Caki2 (cell line): ENCODE data around the gene HUS1B. TPM values are rescaled to one million over a fixed set of nuclear protein-coding genes. Genes with fewer than 3 reads are reported as not detected.
"Not testable (repeated sequence)": the region's sequence is repeated elsewhere in the genome, so short reads cannot be mapped to it uniquely, and the experiment has no call there.

Experiments
- DNase-seq: peaks from one replicate; pipeline ENCODE4 v3.0.0-alpha.2; 2015; ENCODE audit warnings: low read depth
- in situ Hi-C: cut with HindIII; loops from 2 replicates; pipeline ENCODE4 v1.10.0; 2016; ENCODE audit warnings: low sequenced_read_pairs, low pct_unique_long_range_greater_than_20kb, mixed read lengths
- total RNA-seq: library from RNA; depleted of rRNA; stranded (reverse); fragments of >200 nt; shearing (Covaris generic); gene quantifications from 2 replicates; pipeline ENCODE4 v1.2.3, GENCODE V29; 2014; ENCODE audit warnings: low replicate concordance

Gene HUS1B
- total RNA-seq, 1 experiment from 2014 or later, result 0.17 TPM

DNA sequence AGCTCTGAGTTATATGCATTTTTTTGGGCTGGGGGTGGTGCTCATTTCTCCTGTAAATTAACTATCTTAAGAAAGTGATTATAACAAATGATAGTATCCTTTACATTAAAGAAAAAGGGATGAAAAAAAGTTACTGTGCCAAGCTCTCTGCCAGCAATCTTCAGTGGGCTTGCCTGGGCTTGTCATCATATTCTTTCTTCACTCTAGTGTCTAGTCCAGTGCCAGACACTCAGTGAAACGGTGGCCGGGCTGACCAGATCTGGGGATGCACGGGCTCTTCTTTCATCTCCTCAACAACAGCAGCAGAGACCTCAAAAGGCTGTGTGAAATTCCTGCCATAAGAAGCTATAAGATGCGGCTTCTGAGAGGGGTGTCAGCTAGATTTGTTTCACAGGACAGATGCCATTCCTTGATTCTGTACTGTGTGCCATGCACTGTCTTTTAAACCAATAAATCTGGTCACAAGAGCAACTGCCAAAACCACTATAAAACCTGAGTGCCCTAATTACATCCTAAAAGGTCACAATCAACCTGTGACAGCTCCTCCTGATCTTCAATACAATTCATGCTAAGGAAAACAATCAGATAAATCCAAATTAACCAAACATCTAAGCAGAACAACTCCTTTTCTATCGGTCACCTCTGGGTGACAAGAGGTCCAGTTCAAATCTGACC is 23.9 kb upstream of the HUS1B start:
- in situ Hi-C loops, result no loop called here
- no peak for DNase-seq

DNA sequence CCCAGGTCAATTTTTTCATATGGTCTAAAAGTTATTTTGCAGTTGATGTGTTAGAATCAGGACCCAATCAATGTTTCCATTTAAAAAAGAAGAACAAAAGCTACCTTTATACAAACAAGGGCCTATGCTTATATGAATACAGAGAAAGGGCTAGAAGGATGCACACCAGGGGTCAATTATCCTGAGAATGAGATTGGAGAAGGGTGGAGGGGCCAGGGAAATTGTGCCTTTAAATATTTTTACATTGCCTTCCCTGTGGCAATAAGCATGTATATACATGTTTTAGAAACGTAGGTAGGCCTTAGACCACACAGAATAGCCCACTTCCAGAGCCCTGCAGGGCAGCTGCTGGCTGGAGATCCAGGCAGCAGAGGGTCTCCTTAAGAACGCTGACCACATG is 23.4 kb upstream of the HUS1B start:
- DNase-seq, result no peak
- in situ Hi-C loops, result no loop called here

DNA sequence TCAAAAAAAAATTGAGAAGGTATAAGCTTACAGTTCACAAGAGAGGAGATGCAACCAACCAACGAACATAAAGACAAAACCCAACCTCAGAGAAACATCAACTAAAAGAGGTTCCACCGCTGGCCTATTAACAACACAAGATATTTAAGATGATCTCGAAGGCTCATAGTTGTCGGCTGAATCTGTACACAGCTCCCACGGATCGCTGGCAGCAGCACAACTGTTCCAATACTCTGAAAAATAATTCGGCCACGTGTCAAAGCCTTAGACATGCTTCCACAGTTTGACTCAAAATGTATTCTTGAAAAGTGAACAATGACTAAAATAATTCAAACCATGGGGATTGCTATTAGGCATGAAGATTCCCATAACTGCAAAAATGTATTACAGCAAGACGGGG is 22.4 kb upstream of the HUS1B start:
- in situ Hi-C loops, result no loop called here
- no peak for DNase-seq

DNA sequence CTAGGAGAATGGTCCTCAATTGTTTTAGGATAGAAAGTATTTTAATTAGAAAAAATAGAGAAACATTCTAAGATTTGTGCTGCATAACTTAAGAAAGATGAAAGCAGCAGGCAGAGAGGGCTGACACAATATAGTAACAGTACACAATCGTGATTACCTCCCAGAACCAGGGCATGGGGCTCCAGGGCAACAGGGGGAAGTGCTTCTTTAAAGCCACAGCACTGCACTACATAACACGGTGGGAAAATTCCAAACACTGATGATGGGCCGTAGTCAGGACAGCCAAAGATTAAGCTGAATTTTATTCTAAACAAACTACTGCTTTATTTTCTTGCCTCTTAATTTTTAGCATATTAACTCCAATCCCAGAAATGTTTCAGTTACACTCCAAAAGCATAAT is 21.6 kb upstream of the HUS1B start:
- DNase-seq, result no peak

DNA sequence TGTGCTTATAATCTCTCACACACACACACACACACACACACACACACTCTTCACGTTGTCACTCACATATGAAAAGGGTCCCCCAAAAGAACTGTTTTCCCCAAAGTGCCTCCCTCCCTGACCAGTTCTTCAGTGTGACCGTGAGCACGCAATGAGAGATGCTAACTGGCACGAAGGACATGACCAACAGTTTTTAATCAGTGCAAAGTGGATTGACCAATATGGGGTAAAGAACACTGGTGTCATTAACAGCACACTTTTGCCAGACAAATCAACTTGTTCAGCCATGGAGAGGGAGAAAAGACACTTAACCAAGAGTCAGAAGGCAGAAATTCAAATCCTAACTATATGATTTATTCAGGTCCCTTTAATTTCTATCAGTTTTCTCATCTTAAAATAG is 21.0 kb upstream of the HUS1B start:
- no peak for DNase-seq
- in situ Hi-C loops, result no loop called here

More for the DNA sequence above, 21.6 kb upstream of the HUS1B start:
- in situ Hi-C loops, result no loop called here

DNA sequence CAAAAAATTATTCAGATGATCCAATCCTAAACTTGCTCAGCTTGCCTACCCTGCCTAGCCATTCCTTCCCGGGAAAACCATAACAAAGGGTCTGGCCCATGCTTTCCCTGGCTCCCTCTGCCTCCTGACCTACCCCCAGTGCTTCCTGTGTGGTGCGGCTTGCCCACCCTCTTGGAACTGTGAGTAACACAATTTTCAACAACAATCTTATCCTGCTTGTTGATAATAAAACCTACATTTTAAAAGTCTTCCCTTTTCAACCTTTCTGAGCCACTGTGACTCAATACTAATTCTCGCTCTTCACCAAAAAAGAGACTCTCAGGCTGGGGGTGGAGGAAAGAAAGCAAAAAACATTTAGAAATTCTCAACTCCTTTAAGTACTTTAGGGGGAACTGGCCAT is 18.1 kb upstream of the HUS1B start:
- in situ Hi-C loops, result no loop called here
- no peak for DNase-seq

DNA sequence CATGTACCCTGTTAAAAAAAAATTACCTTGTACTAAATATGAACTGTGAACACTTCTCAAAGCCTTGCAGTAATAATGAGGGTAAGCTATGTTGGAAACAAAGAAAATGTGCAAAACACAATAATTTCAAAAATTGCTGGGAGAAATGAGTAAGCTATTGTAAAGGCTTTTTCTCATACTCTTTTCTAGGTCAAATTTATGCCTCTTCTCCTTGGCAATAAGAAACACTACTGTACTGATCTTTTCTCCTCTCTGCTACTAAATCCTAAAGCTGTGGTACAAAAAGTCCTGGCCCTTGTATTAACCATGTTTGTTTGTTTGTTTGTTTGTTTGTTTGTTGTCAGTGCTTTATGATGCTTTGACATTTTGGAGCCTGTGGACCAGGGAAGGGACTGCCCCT is 17.5 kb upstream of the HUS1B start:
- DNase-seq, result no peak
- in situ Hi-C loops, result no loop called here

DNA sequence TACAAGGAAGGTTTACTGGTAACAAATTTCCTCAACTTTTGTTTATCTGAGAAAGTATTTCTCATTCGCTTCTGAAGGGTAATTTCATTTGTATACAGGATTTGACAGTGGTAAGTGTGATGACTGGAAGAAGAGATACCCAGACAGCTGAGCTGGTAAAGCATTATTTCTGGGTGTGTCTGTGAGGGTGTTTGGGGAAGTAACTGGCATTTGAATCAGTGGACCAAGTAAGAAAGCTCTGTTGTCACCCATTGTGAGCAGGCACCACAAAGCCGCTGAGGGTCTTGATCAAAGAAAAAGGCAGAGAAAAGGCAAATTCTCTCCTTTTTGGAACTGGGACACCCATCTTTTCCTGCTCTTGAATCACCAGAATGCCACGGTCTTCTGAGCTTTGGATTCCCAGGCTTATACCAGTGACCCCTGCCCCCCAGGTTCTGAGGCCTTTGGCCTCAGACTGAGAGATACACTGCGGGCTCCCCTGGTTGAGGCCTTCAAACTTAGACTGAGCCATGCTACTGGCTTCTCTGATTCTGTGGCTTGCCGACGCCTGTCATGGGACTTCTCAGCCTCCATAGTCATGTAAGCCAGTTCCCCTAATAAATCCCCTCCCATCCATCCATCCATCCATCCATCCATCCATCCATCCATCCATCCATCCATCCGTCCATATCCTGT is 10.5 kb upstream of the HUS1B start:
- in situ Hi-C loops, result no loop called here
- no peak for DNase-seq

DNA sequence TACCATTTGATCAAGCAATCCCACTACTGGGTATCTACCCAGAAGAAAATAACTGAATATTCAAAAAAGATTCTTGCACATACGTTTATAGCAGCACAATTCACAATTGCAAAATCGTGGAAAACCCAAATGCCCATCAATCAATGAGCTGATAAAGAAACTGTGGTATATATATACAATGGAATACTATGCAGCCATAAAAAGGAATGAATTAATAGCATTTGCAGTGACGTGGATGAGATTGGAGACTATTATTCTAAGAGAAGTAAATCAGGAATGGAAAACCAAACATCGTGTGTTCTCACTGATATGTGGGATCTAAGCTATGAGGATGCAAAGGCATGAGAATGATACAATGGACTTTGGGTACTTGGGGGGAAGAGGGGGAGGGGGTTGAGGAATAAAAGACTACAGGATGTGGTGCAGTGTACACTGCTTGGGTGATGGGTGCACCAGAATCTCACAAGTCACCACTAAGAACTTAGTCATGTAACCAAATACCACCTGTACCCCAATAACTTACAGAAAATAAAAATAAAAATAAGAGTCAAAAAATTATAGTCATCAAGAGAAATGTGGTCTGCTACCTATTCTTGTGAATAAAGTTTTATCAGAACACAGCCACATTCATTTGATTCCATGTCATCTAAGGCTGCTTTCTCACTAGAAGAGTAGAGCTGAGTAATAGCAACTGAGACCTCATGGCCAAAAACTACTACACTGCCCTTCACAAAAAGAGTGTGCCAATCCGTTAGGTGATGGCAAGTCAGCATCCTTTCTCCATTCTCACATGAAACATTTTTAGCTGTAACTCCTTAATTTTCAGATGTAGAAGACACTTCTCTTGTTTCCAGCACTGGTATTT is 8.7 kb upstream of the HUS1B start:
- in situ Hi-C loops, result no loop called here
- no peak for DNase-seq

DNA sequence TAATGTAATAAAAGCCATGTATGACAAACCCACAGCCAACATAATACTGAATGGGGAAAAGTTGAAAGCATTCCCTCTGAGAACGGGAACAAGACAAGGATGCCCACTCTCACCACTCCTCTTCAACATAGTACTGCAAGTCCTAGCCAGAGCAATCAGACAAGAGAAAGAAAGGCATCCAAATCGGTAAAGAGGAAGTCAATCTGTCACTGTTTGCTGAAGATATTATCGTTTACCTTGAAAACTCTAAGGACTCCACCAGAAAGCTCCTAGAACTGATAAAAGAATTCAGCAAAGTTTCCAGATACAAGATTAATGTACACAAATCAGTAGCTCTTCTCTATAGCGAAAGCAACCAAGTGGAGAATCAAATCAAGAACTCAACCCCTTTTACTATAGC is 6.9 kb upstream of the HUS1B start:
- in situ Hi-C loops, DNase-seq: not testable (repeated sequence)

DNA sequence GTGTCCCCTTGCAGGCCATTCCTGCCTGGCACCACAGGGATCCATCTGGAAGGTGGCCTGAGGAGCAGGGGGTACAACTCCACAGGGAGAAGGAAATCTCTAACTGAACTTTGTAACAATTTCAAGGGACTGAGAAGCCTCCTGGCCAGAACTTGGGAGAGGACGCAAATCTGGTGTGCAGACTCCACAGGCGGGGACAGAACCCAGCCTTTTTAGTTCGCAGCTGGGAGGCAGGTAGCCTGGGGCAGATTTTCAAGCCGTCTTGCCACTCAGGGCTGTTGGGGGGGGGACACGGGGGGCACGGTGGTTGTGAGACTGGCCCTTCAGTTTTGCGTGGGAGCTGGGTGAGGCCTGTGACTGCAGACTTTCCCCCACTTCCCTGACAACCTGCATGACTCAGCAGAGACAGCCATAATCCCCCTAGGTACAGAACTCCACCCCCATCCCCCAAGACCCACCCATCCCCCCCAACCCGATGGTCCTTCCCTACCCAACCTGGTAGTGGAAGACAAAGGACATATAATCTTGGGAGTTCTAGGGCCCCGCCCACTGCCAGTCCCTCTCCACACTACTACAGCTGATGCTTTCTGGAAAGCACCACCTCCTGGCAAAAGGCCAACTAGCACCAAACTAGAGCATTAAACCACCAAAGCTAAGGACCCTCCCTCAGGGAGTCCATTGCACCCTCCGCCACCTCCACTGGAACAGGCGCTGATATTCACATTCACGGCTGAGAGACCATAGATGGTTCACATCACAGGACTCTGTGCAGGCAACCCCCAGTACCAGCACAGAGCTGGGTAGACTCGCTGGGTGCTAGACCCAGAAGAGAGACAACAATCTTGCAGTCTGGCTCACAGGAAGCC is 3.0 kb upstream of the HUS1B start:
- DNase-seq, result peak; percentile 30
- in situ Hi-C loops, result no loop called here

DNA sequence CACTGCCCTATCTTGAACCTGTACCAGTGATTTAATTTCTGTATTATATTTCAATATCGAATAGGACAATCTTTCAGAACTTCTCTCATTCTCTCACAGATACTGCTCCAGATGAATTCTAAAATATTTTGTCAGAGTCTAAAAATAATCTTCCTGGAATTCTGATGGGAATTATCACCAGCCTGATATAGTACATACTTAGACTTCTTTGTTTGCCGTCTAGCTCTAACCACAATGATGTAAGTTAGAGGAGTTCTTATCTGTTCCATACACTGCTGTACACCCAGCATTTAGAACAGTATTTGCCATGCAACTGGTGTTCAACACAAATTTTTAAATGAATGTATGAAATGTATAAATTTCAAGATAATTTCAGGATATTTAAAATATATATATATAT is 1.3 kb upstream of the HUS1B start:
- no peak for DNase-seq
- in situ Hi-C loops, result no loop called here

DNA sequence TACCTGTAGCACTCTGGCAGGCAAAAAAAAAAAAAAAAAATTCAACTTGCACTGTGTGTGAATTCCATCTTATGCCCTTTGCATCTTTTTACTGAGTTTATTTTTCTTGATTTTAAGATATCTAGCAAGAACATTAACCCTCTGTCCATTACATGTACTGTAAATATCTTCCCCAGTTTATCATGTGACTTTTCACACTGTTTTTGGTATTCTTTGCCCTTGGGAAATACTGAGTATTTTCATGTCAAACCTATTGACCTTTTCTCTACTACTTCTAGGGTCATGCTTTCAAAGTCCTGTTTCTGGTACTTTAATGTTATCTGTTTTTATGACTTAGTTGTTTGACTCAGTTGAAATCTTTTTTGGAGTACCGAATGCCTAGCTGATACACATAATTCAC is 843 bp upstream of the HUS1B start:
- DNase-seq, result no peak
- in situ Hi-C loops, result no loop called here

DNA sequence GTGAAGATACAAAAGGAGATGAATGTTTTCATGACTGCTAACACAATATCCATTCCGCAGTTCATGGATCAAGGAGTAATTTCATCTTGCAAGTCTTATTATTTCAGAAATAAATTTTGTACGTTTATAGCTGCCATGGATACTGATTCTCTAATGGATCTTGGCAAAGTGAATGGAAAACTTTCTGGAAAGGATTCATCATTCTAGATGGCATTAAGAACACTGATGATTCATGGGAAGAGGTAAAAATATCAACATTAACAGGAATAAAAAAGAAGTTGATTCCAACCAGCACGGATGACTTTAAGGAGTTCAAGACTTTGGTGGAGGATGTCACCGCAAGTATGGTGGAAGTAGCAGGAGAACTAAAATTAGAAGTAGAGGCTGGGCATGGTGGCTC is 2.8 kb downstream of the HUS1B start:
- DNase-seq, result no peak
- in situ Hi-C loops, result no loop called here

DNA sequence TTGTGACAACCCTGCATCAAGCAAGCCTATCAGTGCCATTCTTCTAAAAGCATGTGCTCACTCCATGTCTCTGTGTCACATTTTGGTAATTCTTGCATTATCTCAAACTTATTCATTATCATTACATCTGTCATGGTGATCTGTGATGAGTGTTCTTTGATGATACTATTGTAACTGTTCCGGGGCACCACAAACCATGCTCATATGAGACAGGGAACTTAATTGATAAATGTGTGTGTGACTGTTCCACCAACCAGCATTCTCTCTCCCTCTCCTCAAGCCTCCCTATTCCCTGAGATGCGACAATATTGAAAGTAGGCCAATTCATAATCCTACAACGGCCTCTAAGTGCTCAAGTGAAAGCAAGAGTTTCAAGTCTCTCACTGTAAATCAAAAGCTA is 4.0 kb downstream of the HUS1B start:
- no peak for DNase-seq
- in situ Hi-C loops, result no loop called here

DNA sequence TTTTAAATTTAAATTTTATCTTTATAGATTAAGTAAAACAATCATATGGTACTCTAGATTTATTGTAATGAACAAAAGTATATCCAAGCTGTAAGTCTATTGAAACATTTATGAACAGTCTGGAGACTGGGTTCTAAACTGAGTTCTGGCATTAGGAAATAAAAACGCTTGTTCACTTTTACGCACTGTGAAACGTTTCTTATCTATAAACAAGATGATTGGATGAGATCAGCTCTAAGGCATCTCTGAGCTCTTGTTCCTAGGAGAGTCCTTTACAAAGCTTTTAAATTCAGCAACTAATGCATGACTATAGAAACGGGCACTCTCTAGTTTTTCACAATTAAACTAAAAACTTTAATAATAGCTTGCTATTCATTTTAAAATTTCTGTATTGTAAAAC is 6.8 kb downstream of the HUS1B start:
- in situ Hi-C loops, result no loop called here
- no peak for DNase-seq

DNA sequence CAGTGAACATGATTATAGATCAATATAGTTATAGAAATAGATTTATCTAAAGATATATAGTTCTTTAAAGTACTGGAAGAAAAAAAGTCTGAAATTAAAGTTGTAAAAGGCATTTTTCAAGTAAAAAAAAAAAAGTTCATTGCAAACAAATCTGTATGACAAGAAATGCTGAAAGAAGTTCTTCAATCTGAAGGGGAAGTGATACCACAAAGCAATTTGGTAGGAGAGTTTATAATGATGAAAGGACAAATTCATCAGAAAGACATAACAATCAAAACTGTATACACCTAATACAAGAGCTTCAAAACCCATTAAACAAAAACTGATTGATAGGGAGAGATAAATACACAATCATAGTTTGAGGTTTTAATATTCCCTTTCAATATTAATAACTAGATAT is 14.1 kb downstream of the HUS1B start:
- no peak for DNase-seq
- in situ Hi-C loops, result no loop called here

DNA sequence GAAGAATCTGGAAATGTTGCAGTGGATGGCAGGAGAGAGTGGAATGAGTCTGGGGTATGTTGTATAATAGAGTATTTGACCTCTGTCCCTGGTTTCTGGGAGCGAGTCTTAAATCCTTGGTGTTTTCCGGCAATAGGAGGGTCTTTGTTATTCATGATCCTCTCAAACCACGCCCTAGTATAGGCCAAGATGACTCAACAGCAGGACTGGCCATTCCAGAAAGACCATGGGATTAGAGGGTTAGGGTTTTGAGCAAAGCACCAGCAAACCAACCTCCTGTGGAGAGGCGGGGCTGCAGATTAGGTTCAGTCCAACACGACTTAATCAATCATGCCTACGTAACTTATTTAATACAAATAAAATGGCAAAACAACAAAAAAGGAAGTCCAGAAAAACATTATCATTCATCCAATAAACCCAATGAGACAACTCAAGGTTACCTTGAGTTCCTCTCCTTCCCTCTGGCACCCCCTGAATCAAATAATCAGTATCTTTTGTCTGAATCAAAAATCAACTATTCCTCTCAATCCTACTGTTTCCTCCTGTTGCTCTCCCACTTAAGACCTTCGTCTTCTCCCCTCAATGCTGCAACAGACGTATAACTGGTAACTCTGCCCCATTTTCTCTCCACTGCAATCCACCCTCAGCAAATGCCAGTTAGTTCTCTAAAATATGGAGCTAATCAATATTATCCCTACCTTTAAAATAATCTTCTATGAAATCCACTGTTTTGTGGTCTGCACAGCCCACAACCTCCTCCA is 15.5 kb downstream of the HUS1B start:
- in situ Hi-C loops, result no loop called here
- no peak for DNase-seq
